ENCODE measurements around the gene PAQR8.
A peak's percentile ranks its signal among the peaks of the same experiment; 100 is the strongest.

The PAQR8 gene

GRCh38 chr6:52351879-52352238 lies 10.1 kb upstream of the PAQR8 start:
- DNase-seq: no peak

GRCh38 chr6:52352239-52353018 lies 9.5 kb upstream of the PAQR8 start:
- no peak for DNase-seq

GRCh38 chr6:52356017-52356416 lies 5.9 kb upstream of the PAQR8 start:
- no peak for DNase-seq

- DNase-seq: no peak
Observed at GRCh38 chr6:52359403-52359802, 2.5 kb upstream of the PAQR8 start.

- no peak for DNase-seq
Observed at GRCh38 chr6:52360028-52360427, 1.9 kb upstream of the PAQR8 start.

GRCh38 chr6:52360601-52361413 lies 1.1 kb upstream of the PAQR8 start:
- DNase-seq: no peak

- DNase-seq: peak; percentile 8 to 9
Observed at GRCh38 chr6:52361414-52361944, 472 bp upstream of the PAQR8 start.

GRCh38 chr6:52362443-52363227 lies 684 bp downstream of the PAQR8 start:
- DNase-seq: peak; percentile 17 to 22

- DNase-seq: no peak
Observed at GRCh38 chr6:52363228-52363867, 1.4 kb downstream of the PAQR8 start.

GRCh38 chr6:52364480-52365166 lies 2.7 kb downstream of the PAQR8 start:
- no peak for DNase-seq

GRCh38 chr6:52365317-52365716 lies 3.4 kb downstream of the PAQR8 start:
- DNase-seq: no peak

- no peak for DNase-seq
Observed at GRCh38 chr6:52365866-52366540, 4.1 kb downstream of the PAQR8 start.

- DNase-seq: no peak
Observed at GRCh38 chr6:52368002-52368401, 6.1 kb downstream of the PAQR8 start.

GRCh38 chr6:52369234-52369633 lies 7.3 kb downstream of the PAQR8 start:
- DNase-seq: no peak

- DNase-seq: no peak
Observed at GRCh38 chr6:52371656-52372191, 9.8 kb downstream of the PAQR8 start.

- DNase-seq: no peak
Observed at GRCh38 chr6:52373151-52373690, 11.3 kb downstream of the PAQR8 start.

GRCh38 chr6:52374247-52374646 lies 12.3 kb downstream of the PAQR8 start:
- no peak for DNase-seq

- DNase-seq: no peak
Observed at GRCh38 chr6:52375780-52376556, 14.0 kb downstream of the PAQR8 start.

- no peak for DNase-seq
Observed at GRCh38 chr6:52376763-52377162, 14.8 kb downstream of the PAQR8 start.
